Endothelial cell of umbilical vein (primary cell): ENCODE data around the gene HMGN2. TPM values are rescaled to one million over a fixed set of nuclear protein-coding genes. Genes with fewer than 3 reads are reported as not detected.

Experiments
- BruUV-seq: library from RNA; stranded (reverse); fragments of 400-500 nt; replicated peaks from 2 replicates; lab custom pipeline; 2021; lab: Mats Ljungman, UMichigan
- CTCF ChIA-PET: fragments of 300-600, 350-600 bp; sonication (Branson Sonifier 250); formaldehyde crosslinking; loops from one replicate; lab custom pipeline; 2021; ENCODE audit warnings: antibody characterized with exemption, inconsistent platforms; lab: Charles Lee
- POLR2A ChIA-PET: fragments of 300-600, 350-600 bp; sonication (Branson Sonifier 250); formaldehyde crosslinking; loops from one replicate; lab custom pipeline; 2021; ENCODE audit warnings: antibody characterized with exemption, inconsistent platforms; lab: Charles Lee
- DNase-seq: peaks from one replicate; pipeline ENCODE4 v3.0.0-alpha.2; 2011; ENCODE audit warnings: low read depth, low spot score
- FAIRE-seq: peaks from 2 replicates; lab custom pipeline; 2011; peaks lifted over from hg19 to GRCh38; lab: Jason Lieb, UNC
- H2AFZ ChIP-seq: 2 replicates; pipeline ENCODE4 v1.6.0; 2012; ENCODE audit warnings: low read depth, low read length, control low read depth, inconsistent platforms
- H3K27ac ChIP-seq: 2 replicates; pipeline ENCODE4 v1.5.1; 2011; ENCODE audit warnings: low read depth, mild to moderate bottlenecking, control low read depth, low read length, moderate library complexity; ENCODE audit not compliant: insufficient read depth
- H3K27me3 ChIP-seq, 2 experiments: 2 replicates each; pipeline versions ENCODE4 v1.6.0 to v1.6.1; 2011; ENCODE audit warnings: low read length in 2 of 2, mixed read lengths in 1 of 2; ENCODE audit not compliant: control insufficient read depth in 2 of 2, insufficient read depth in 2 of 2
- H3K36me3 ChIP-seq, 2 experiments: 2 replicates in 1 of 2; 3 replicates in 1 of 2; pipeline ENCODE4 v1.5.1; 2011; ENCODE audit warnings: low read length in 2 of 2, mild to moderate bottlenecking in 1 of 2, moderate library complexity in 1 of 2; ENCODE audit not compliant: control insufficient read depth in 2 of 2, insufficient read depth in 2 of 2; ENCODE audit errors: extremely low read depth in 1 of 2
- H3K4me1 ChIP-seq: 3 replicates; pipeline ENCODE4 v1.5.1; 2011; ENCODE audit warnings: mild to moderate bottlenecking, low read length; ENCODE audit not compliant: control insufficient read depth, insufficient read depth; ENCODE audit errors: extremely low read depth
- H3K4me2 ChIP-seq: 2 replicates; pipeline ENCODE4 v1.6.1; 2011; ENCODE audit warnings: low read length, control low read depth, mixed read lengths; ENCODE audit not compliant: insufficient read depth
- H3K4me3 ChIP-seq, 3 experiments: fragments of 200-600 bp in 1 of 3; sonication (generic), shearing (Covaris generic) in 1 of 3; replicated peaks in 1 of 3; 2 replicates each; pipeline ENCODE4 v1.5.1; 2011 to 2016; ENCODE audit warnings: control low read depth in 3 of 3, low read length in 3 of 3, mild to moderate bottlenecking in 2 of 3, inconsistent platforms in 1 of 3, low read depth in 1 of 3, moderate library complexity in 1 of 3; ENCODE audit not compliant: insufficient read depth in 1 of 3
- H3K79me2 ChIP-seq: 2 replicates; pipeline ENCODE4 v1.6.0; 2012; ENCODE audit warnings: low read length, inconsistent platforms; ENCODE audit not compliant: control insufficient read depth, insufficient read depth
- H3K9ac ChIP-seq: replicated peaks from 2 replicates; pipeline ENCODE3; 2011; ENCODE audit warnings: low read length, control low read depth; ENCODE audit not compliant: insufficient read depth; ENCODE audit errors: extremely low read depth
- H3K9me1 ChIP-seq: replicated peaks from 3 replicates; pipeline ENCODE4 v1.6.0; 2011; ENCODE audit warnings: mild to moderate bottlenecking, low read length; ENCODE audit not compliant: control insufficient read depth, insufficient read depth; ENCODE audit errors: extremely low read depth
- H3K9me3 ChIP-seq: replicated peaks from 2 replicates; pipeline ENCODE4 v1.5.1; 2012; ENCODE audit warnings: low read length, inconsistent platforms; ENCODE audit not compliant: control insufficient read depth, insufficient read depth
- H4K20me1 ChIP-seq: replicated peaks from 2 replicates; pipeline ENCODE3; 2011; ENCODE audit warnings: mild to moderate bottlenecking, low read length; ENCODE audit not compliant: control insufficient read depth, insufficient read depth; ENCODE audit errors: extremely low read depth
- CTCF ChIP-seq, 2 donors: IDR thresholded peaks; 1 replicate in 1 of 2; 2 replicates in 1 of 2; pipeline ENCODE4 v1.5.1; 2011; ENCODE audit warnings: low read length in 2 of 2, mild to moderate bottlenecking in 2 of 2, moderate library complexity in 2 of 2, control low read depth in 1 of 2, inconsistent platforms in 1 of 2, low read depth in 1 of 2; ENCODE audit not compliant: insufficient read depth in 1 of 2; ENCODE audit errors: extremely low read depth in 1 of 2
- EZH2 ChIP-seq: IDR thresholded peaks from 2 replicates; pipeline ENCODE4 v1.6.1; 2012; ENCODE audit warnings: borderline replicate concordance, low read depth, mild to moderate bottlenecking, moderate library complexity, low read length, inconsistent platforms; ENCODE audit not compliant: severe bottlenecking
- FOS ChIP-seq: IDR thresholded peaks from 2 replicates; pipeline ENCODE4 v1.6.1; 2011; ENCODE audit warnings: mild to moderate bottlenecking, low read length, moderate library complexity, borderline replicate concordance; ENCODE audit not compliant: insufficient read depth
- GATA2 ChIP-seq: IDR thresholded peaks from 2 replicates; pipeline ENCODE4 v1.7.0; 2011; ENCODE audit warnings: low read depth, mild to moderate bottlenecking, moderate library complexity, mixed read lengths, low read length; ENCODE audit not compliant: insufficient read length, insufficient read depth
- JUN ChIP-seq: IDR thresholded peaks from 2 replicates; pipeline ENCODE4 v1.6.1; 2011; ENCODE audit warnings: borderline replicate concordance, low read depth; ENCODE audit not compliant: insufficient read length, insufficient read depth
- MAX ChIP-seq: IDR thresholded peaks from 2 replicates; pipeline ENCODE4 v1.6.1; 2011; ENCODE audit not compliant: insufficient read depth, insufficient read length
- MYC ChIP-seq: IDR thresholded peaks from one replicate; pipeline ENCODE4 v1.6.1; 2011; ENCODE audit warnings: mild to moderate bottlenecking, low read depth, low read length
- POLR2A ChIP-seq: IDR thresholded peaks from 2 replicates; pipeline ENCODE4 v1.6.1; 2012; ENCODE audit warnings: low read depth, mild to moderate bottlenecking, control low read depth, low read length
- POLR2AphosphoS5 ChIP-seq: IDR thresholded peaks from 2 replicates; pipeline ENCODE4 v1.6.1; 2012; ENCODE audit warnings: low read depth, mild to moderate bottlenecking, control low read depth, low read length, moderate library complexity; ENCODE audit not compliant: insufficient read depth
- dilution Hi-C: fragments of 300-500 bp; cut with MboI; formaldehyde crosslinking; loops from one replicate; pipeline ENCODE4 v1.15.0; 2019; ENCODE audit warnings: low sequenced_read_pairs; ENCODE audit not compliant: extremely low pct_ligation_motif_present
- intact Hi-C: fragments of 100-400 bp; cut with micrococcal nuclease; formaldehyde crosslinking; loops from one replicate; pipeline ENCODE4 v1.10.0; 2022
- polyA plus RNA-seq, 4 experiments: library from polyadenylated mRNA; depleted of rRNA in 3 of 4; stranded (reverse) in 3 of 4; unstranded in 1 of 4; fragments of >200 nt; gene quantifications; 2 replicates each; pipeline versions ENCODE4 v1.2.1 to v1.2.3, GENCODE V29; 2011 to 2012; ENCODE audit warnings: missing spikeins in 1 of 4
- total RNA-seq: library from RNA; stranded (reverse); gene quantifications from 2 replicates; pipeline ENCODE4 v1.2.3, GENCODE V29; 2021

HMGN2 gene
- total and polyA plus RNA-seq, 2 donors (not counting 3 experiments of a cell fraction or from before 2014, with no cell fraction given): 240 to 580 TPM

DNA sequence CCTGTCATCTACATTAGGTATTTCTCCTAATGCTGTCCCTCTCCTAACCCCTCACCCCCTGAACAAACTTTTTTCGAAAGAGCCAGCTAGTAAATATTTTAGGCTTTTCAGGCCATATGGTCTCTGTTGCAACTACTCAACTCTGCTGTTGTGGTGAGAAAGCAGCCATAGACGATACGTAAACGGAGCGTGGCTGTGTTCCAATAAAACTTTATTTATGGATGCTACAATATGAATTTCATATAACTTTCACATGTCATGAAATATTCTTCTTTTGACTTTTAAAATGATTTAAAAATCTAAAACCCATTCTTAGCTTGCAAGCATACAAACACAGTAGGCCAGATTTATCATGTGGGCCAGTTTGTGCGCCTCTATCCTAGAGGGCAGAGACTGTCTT lies 46.1 kb downstream of the HMGN2 start:
- Histone ChIP-seq H3K79me2 (no peaks in the 10 kb centered on the region), H3K36me3 (no peaks in the 10 kb centered on the region), H2AFZ (no peak overlapping the region), H4K20me1 (no peaks in the 10 kb centered on the region), H3K4me3 (no peak overlapping the region), H3K4me1 (no peaks in the 10 kb centered on the region), H3K27ac (no peak overlapping the region), H3K4me2 (no peak overlapping the region), H3K9me3 (no peaks in the 10 kb centered on the region), H3K9ac (no peak overlapping the region), H3K27me3 (peaks cover 6% of the 10 kb centered on the region in 2 experiments), H3K9me1 (no peaks in the 10 kb centered on the region)
- no peak for FAIRE-seq
- ChIA-PET POLR2A (no interaction called here), CTCF (interaction anchor here (2.4 to 2.5 kb wide), 2 partner anchors 18 to 20 kb away, joined by 10 to 11 read pairs; no protein-coding TSS in a partner anchor)
- no peak for TF ChIP-seq POLR2A
- no peak for TF ChIP-seq JUN
- TF ChIP-seq CTCF (IDR thresholded peaks at IDR 0.05; ENCODE audit: extremely low read depth in 1 of 2, insufficient read depth in 1 of 2, low read depth in 1 of 2, low read length in 2 of 2): no peak
- TF ChIP-seq FOS: no peak
- TF ChIP-seq GATA2: no peak
- no peak for TF ChIP-seq MYC
- no peak for TF ChIP-seq POLR2AphosphoS5
- no peak for TF ChIP-seq EZH2
- no peak for TF ChIP-seq MAX
- dilution Hi-C loops: no loop called here
- intact Hi-C loops: no loop called here
- no TSS peak for BruUV-seq
- no peak for DNase-seq
